Neural cell (in vitro differentiated cells): ENCODE results near the gene IFNL4. TPM values are rescaled to one million over a fixed set of nuclear protein-coding genes. Genes with fewer than 3 reads are reported as not detected.

Experiments used
- H2AFZ ChIP-seq: fragments of 200-600, 300-800 bp; sonication (generic), shearing (Covaris generic); 2 replicates; pipeline ENCODE4 v1.6.0; 2014; ENCODE audit warnings: low read depth, mild to moderate bottlenecking, antibody characterized with exemption, low read length, moderate library complexity
- H3F3A ChIP-seq: fragments of 200-600 bp; shearing (Covaris generic); 2 replicates; pipeline ENCODE4 v1.6.1; 2016; ENCODE audit warnings: mild to moderate bottlenecking, moderate library complexity, mixed read lengths, antibody characterized with exemption, low read length; ENCODE audit not compliant: insufficient read depth, poor library complexity, severe bottlenecking
- H3K27ac ChIP-seq: fragments of 200-600, 300-800 bp; sonication (generic), shearing (Covaris generic); 2 replicates; pipeline ENCODE4 v1.5.1; 2014; ENCODE audit warnings: mild to moderate bottlenecking, low read length, moderate library complexity
- H3K27me3 ChIP-seq: fragments of 300-800, 200-600 bp; sonication (generic), shearing (Covaris generic); 2 replicates; pipeline ENCODE4 v1.6.0; 2014; ENCODE audit warnings: mild to moderate bottlenecking, low read depth, low read length, moderate library complexity; ENCODE audit not compliant: insufficient read depth
- H3K36me3 ChIP-seq: fragments of 300-800, 200-600 bp; sonication (generic), shearing (Covaris generic); 2 replicates; pipeline ENCODE4 v1.5.1; 2014; ENCODE audit warnings: mild to moderate bottlenecking, antibody characterized with exemption, low read length, moderate library complexity; ENCODE audit not compliant: insufficient read depth
- H3K4me2 ChIP-seq: fragments of 300-800, 200-600 bp; sonication (generic), shearing (Covaris generic); 2 replicates; pipeline ENCODE4 v1.6.0; 2014; ENCODE audit warnings: mild to moderate bottlenecking, low read length
- H3K4me3 ChIP-seq: fragments of 300-800, 200-600 bp; sonication (generic), shearing (Covaris generic); 2 replicates; pipeline ENCODE4 v1.5.1; 2014; ENCODE audit warnings: mild to moderate bottlenecking, low read length, moderate library complexity
- H3K79me2 ChIP-seq: fragments of 200-600 bp; shearing (Covaris generic); replicated peaks from 2 replicates; pipeline ENCODE4 v1.6.0; 2014; ENCODE audit warnings: mild to moderate bottlenecking, low read length, moderate library complexity; ENCODE audit not compliant: insufficient read depth
- H3K9ac ChIP-seq: fragments of 300-800, 200-600 bp; sonication (generic), shearing (Covaris generic); 2 replicates; pipeline ENCODE4 v1.6.1; 2016; ENCODE audit warnings: mild to moderate bottlenecking, low read length, mixed read lengths
- H3K9me2 ChIP-seq: fragments of 200-600 bp; shearing (Covaris generic); 2 replicates; pipeline ENCODE4 v1.6.1; 2016; ENCODE audit warnings: mild to moderate bottlenecking, low read length, mixed read lengths; ENCODE audit not compliant: insufficient read depth
- H3K9me3 ChIP-seq: fragments of 200-600, 300-800 bp; sonication (generic), shearing (Covaris generic); 2 replicates; pipeline ENCODE4 v1.6.1; 2016; ENCODE audit warnings: mild to moderate bottlenecking, mixed run types, low read length, moderate library complexity, mixed read lengths
- H4K20me1 ChIP-seq: fragments of 200-600 bp; shearing (Covaris generic); 2 replicates; pipeline ENCODE4 v1.6.1; 2016; ENCODE audit warnings: mild to moderate bottlenecking, mixed run types; ENCODE audit not compliant: insufficient read depth
- EP300 ChIP-seq: fragments of 450-650 bp; conservative IDR thresholded peaks from 2 replicates; pipeline ENCODE4 v1.6.1; 2014; ENCODE audit warnings: antibody characterized with exemption, mild to moderate bottlenecking, moderate library complexity; ENCODE audit not compliant: poor library complexity, severe bottlenecking
- EZH2 ChIP-seq: fragments of 200-600, 300-800 bp; shearing (Covaris generic), sonication (generic); IDR thresholded peaks from 2 replicates; pipeline ENCODE4 v1.6.1; 2014; ENCODE audit warnings: antibody characterized with exemption, low read length, borderline replicate concordance, mild to moderate bottlenecking; ENCODE audit not compliant: insufficient read depth, poor library complexity, severe bottlenecking
- MXI1 ChIP-seq: fragments of 450-650 bp; conservative IDR thresholded peaks from 2 replicates; pipeline ENCODE4 v1.6.1; 2014; ENCODE audit warnings: antibody characterized with exemption, mild to moderate bottlenecking; ENCODE audit not compliant: poor library complexity, severe bottlenecking
- POLR2AphosphoS5 ChIP-seq: IDR thresholded peaks from 2 replicates; pipeline ENCODE4 v1.6.1; 2012
- RAD21 ChIP-seq: fragments of 450-650 bp; conservative IDR thresholded peaks from 2 replicates; pipeline ENCODE4 v1.6.1; 2014; ENCODE audit warnings: antibody characterized with exemption, mild to moderate bottlenecking, moderate library complexity
- REST ChIP-seq: IDR thresholded peaks from 2 replicates; pipeline ENCODE4 v1.6.1; 2012; ENCODE audit warnings: borderline replicate concordance
- SMC3 ChIP-seq: fragments of 450-650 bp; conservative IDR thresholded peaks from 2 replicates; pipeline ENCODE4 v1.6.1; 2014; ENCODE audit warnings: antibody characterized with exemption, mild to moderate bottlenecking, moderate library complexity; ENCODE audit not compliant: poor library complexity
- TAF1 ChIP-seq: IDR thresholded peaks from 2 replicates; pipeline ENCODE4 v1.6.1; 2012; ENCODE audit warnings: low read depth
- polyA plus RNA-seq: library from polyadenylated mRNA; depleted of rRNA; stranded (reverse); fragments of >200 nt; gene quantifications from 2 replicates; pipeline ENCODE4 v1.2.3, GENCODE V29; 2014
- TF ChIP-seq, protein P1 (sequence below): fragments of 450-650 bp; IDR thresholded peaks from 2 replicates; pipeline ENCODE4 v1.5.1; 2014; ENCODE audit warnings: antibody characterized with exemption, mild to moderate bottlenecking, moderate library complexity; ENCODE audit not compliant: poor library complexity, severe bottlenecking

The IFNL4 gene
- polyA plus RNA-seq, 1 donor from 2014 or later = not detected

- Histone ChIP-seq H3K9ac (no peak overlapping the region), H3K4me3 (no peak overlapping the region), H3K9me3 (no peaks in the 10 kb centered on the region), H3K9me2 (no peaks in the 10 kb centered on the region), H3K27me3 (peaks cover 41% of the 10 kb centered on the region), H3F3A (no peaks in the 10 kb centered on the region), H3K79me2 (no peaks in the 10 kb centered on the region), H3K27ac (no peak overlapping the region), H2AFZ (no peak overlapping the region), H3K36me3 (no peaks in the 10 kb centered on the region), H4K20me1 (no peaks in the 10 kb centered on the region), H3K4me2 (no peak overlapping the region)
- TF ChIP-seq POLR2AphosphoS5 = no peak
- no peak for TF ChIP-seq RAD21
- TF ChIP-seq EP300 = no peak
- no peak for TF ChIP-seq REST
- TF ChIP-seq EZH2 = no peak
- TF ChIP-seq, protein P1, sequence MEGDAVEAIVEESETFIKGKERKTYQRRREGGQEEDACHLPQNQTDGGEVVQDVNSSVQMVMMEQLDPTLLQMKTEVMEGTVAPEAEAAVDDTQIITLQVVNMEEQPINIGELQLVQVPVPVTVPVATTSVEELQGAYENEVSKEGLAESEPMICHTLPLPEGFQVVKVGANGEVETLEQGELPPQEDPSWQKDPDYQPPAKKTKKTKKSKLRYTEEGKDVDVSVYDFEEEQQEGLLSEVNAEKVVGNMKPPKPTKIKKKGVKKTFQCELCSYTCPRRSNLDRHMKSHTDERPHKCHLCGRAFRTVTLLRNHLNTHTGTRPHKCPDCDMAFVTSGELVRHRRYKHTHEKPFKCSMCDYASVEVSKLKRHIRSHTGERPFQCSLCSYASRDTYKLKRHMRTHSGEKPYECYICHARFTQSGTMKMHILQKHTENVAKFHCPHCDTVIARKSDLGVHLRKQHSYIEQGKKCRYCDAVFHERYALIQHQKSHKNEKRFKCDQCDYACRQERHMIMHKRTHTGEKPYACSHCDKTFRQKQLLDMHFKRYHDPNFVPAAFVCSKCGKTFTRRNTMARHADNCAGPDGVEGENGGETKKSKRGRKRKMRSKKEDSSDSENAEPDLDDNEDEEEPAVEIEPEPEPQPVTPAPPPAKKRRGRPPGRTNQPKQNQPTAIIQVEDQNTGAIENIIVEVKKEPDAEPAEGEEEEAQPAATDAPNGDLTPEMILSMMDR = no peak
- TF ChIP-seq SMC3 = no peak
- TF ChIP-seq MXI1 = no peak
- no peak for TF ChIP-seq TAF1
Observed at GRCh38 chr19:39200066-39200802, 48.4 kb downstream of the IFNL4 start.

- no peaks in the 10 kb centered on the region for H3K36me3 ChIP-seq
- H3K9ac ChIP-seq = no peak overlapping the region
- H4K20me1 ChIP-seq = no peaks in the 10 kb centered on the region
- TF ChIP-seq POLR2AphosphoS5 = no peak
- no peak for TF ChIP-seq MXI1
- TF ChIP-seq EP300 = no peak
- no peak for TF ChIP-seq TAF1
- TF ChIP-seq RAD21 = no peak
- TF ChIP-seq, protein P1 = no peak
- TF ChIP-seq REST = no peak
- no peak for TF ChIP-seq SMC3
- no peak for TF ChIP-seq EZH2
- H3K79me2 ChIP-seq = no peaks in the 10 kb centered on the region
- no peaks in the 10 kb centered on the region for H3K9me2 ChIP-seq
- no peak overlapping the region for H3K4me2 ChIP-seq
- no peaks in the 10 kb centered on the region for H3F3A ChIP-seq
- no peak overlapping the region for H3K27ac ChIP-seq
- peaks cover 35% of the 10 kb centered on the region for H3K27me3 ChIP-seq
- H2AFZ ChIP-seq = no peak overlapping the region
- H3K9me3 ChIP-seq = no peaks in the 10 kb centered on the region
- no peak overlapping the region for H3K4me3 ChIP-seq
Observed at GRCh38 chr19:39199025-39199424, 49.6 kb downstream of the IFNL4 start.
